HG02852 (cell line): ENCODE results near the gene LBH.

Experiments
- ATAC-seq: cut with Tn5 transposase; IDR thresholded peaks from one replicate; pipeline ENCODE4 v1.9.1; 2021; ENCODE audit warnings: mild to moderate bottlenecking, moderate library complexity; ENCODE audit not compliant: unreplicated experiment

LBH gene

DNA sequence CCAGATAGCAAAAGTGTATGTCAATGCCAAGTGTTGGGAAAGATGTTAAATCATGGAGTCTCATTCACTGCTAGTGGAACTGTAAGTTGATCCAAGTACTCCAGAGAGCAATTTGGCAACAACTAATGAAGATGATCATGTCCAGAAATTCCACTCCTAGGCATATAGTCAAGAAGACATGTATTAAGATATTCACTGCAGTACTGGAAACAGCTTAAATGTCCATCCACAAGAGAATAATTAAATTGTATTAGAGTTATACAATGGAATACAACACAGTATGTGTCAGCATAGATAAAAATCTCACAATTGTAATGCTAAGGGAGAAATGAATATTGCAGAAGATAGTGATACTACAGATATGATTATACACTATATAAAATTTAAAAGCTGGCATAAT lies 15.2 kb upstream of the LBH start:
- ATAC-seq: no peak

- ATAC-seq: no peak
These were observed 13.5 kb upstream of the LBH start for GRCh38 chr2:30217644-30218337.

GRCh38 chr2:30218338-30218713 lies 13.0 kb upstream of the LBH start:
- no peak for ATAC-seq

DNA sequence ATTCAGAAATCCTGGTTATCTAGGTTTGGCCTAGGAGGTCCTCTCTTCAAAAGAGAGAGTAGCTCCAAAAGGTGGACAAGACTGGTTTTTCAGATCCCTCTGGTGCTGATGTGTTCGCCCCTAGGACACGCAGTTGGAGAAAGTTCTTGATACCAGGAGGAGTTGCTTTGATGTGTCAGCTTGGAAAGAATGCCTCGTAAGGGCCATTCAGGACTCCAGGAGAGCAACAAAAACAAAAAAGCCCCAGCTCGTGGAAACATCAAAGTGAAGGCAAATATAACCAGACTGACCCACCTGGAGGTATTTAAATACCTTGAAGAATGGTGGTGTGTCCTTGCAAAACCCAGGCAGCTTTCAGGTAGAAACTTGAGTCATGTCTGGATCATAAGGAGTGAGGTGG lies 12.5 kb upstream of the LBH start:
- ATAC-seq: no peak

DNA sequence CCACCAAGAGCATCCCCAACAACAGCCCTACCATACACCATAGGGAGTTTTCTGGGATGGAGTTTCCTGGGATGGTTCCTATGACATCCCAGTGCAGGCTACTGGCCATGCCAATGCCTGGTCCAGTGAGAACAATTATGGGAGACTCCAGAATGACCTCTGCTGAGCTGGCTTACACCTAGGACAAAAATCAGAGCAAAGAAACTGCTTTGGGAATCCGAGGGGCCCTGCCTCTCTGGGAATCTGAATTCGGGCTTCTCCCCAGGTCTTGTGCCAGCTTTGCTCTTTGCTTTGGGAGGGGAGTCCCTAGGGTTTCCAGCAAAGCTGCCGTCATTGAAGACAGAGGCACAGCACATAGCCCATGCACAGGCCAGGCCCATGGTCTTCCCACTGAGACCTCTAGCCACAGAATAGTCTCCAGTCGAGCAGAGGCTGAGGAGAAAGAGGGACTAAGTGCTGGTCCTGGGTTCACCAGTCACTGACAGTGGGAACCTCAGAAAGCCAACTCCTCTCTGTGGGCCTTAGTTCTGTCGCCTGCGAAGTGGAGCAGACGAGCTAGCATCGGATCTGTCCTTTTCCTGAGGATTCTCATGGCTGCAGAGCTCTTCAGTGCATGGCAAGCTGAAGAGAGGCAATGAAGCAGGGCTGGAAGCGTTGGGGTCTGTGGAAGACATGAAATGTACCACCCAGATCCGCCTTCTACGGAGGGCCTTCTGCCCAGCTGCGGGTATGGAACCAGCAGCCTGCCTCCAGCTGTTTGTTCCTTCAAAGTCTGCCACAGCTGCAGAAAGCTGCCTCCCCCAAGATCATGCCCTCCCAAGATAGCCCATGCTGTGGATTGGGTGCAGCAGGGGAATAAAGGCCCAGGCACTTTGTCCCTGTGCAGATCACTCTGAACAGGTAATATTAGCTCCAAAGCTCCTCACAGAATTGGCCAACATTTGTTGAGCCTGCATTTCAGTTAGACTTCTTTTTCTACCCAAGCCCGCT lies 11.2 kb upstream of the LBH start:
- no peak for ATAC-seq

DNA sequence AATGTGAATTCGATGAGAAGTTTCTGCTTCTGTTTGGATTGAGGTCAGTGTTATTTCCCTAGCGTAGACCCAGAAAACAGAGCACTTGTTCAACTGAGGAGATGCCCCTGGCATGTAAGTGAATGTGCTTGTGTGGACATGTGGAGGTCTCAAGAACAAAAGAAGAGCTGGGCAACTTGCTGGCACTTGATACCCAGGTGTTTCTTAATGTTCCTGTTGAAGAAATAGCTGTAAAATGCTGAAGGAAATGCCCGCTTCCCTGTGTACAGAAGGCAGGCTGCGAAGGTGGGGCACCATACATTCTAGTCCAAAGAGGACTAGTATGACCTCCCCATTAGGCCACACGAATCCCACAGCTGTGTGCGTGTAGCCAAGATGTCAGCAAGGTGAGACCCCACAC lies 9.8 kb upstream of the LBH start:
- no peak for ATAC-seq

DNA sequence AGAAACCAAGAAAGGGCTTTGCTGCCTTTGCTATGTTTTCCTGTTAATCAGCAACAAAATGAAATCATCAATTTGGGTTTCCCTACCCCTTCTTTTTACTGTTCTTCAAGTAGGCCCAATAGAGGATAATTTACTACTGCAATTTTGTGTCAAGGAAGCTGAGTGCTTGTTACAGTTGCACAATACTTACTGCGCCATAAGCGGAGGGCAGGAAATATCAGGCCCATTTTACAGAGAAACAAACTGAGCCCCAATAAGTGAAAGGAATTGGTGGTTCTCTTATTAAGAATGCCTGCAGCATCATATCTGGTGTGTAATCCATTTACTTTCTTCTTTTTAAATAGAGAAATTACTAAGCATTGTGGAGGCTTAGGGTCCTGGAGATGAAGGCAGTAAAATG lies 9.3 kb upstream of the LBH start:
- no peak for ATAC-seq

DNA sequence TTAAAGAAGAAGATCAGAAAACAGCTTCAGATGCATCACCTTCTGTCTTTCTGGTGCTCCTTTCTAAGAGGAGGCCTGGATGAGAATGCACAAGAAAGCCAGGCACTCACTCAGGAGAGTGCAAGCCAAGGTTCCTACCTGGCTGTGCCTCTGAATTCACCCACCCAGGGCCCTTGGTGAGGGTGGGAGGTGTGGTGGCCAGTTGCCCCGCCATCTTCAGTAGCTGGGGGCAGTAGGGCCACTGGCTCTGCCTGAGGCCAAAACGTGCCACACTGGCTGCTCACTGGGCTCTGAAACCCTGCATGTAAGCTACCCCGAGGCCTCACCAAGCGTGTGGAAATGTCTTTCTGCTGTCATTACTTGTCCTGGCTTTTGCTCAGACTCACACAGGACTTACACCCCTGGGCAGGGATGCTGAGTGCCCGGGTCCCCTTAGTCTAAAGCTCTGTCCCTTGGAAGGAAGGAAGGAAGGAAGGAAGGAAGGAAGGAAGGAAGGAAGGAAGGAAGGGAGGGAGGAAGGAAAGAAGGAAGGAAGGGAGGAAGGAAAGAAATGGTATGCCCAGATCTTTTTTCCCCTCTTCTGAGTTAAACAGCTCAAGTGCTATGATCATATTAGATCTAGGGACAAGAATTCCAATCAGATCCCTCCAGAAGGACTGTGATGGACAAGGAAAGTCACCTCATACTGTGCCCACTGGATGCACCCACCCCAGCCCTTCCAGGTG lies 8.5 kb upstream of the LBH start:
- ATAC-seq: no peak

- peak; percentile 38 for ATAC-seq
These were observed 7.9 kb upstream of the LBH start for GRCh38 chr2:30223413-30223874.

DNA sequence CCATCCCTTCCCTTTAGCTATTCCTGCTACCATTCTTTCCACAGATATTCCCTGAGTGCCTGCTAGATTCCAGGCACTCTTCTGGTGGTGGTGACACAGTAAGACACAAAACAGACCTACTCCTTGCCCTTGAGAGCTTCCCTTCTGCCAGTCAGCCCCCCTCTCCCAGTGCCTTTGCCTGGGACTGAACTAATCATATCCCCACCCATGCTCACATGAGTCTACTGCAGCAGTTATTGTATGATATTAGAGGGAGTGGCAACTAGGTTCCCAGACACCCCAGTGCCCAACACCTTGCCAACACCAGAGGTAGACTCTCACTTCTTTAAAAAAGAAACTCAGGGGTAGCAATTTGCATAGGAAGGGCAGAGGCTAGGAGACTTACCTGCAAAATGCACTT lies 7.2 kb upstream of the LBH start:
- no peak for ATAC-seq

- peak; percentile 58 for ATAC-seq
These were observed 6.1 kb upstream of the LBH start for GRCh38 chr2:30225131-30225762.

- ATAC-seq: peak; percentile 37
These were observed 4.9 kb upstream of the LBH start for GRCh38 chr2:30226144-30227032.

GRCh38 chr2:30229596-30229995 lies 1.7 kb upstream of the LBH start:
- no peak for ATAC-seq

GRCh38 chr2:30230497-30231211 lies 680 bp upstream of the LBH start:
- ATAC-seq: peak; percentile 5

GRCh38 chr2:30231996-30232800 lies 864 bp downstream of the LBH start:
- peak; percentile 25 for ATAC-seq

- no peak for ATAC-seq
These were observed 1.4 kb downstream of the LBH start for GRCh38 chr2:30232801-30233130.

GRCh38 chr2:30233271-30234009 lies 2.1 kb downstream of the LBH start:
- no peak for ATAC-seq
